Muscle of leg (tissue), 11 donors: Measurements from ENCODE around the gene OAS1. TPM values are rescaled to one million over a fixed set of nuclear protein-coding genes. Genes with fewer than 3 reads are reported as not detected.

Experiments used
- DNase-seq: peaks from one replicate; pipeline ENCODE4 v3.0.0; 2013
- H3K27ac ChIP-seq: one replicate; pipeline ENCODE4 v1.5.1; 2013; ENCODE audit warnings: mild to moderate bottlenecking, low read length, control low read depth
- H3K27me3 ChIP-seq: one replicate; pipeline ENCODE4 v1.6.1; 2013; ENCODE audit warnings: low read length; ENCODE audit not compliant: control insufficient read depth, insufficient read depth
- H3K36me3 ChIP-seq: one replicate; pipeline ENCODE4 v1.6.1; 2013; ENCODE audit warnings: low read length; ENCODE audit not compliant: control insufficient read depth, insufficient read depth
- H3K4me1 ChIP-seq: one replicate; pipeline ENCODE4 v1.6.1; 2013; ENCODE audit warnings: low read length; ENCODE audit not compliant: control insufficient read depth, insufficient read depth
- H3K4me3 ChIP-seq: one replicate; pipeline ENCODE4 v1.5.1; 2013; ENCODE audit warnings: low read length, control low read depth
- H3K9me3 ChIP-seq: replicated peaks from 2 replicates; pipeline ENCODE4 v1.6.1; 2013; ENCODE audit warnings: low read depth, low read length; ENCODE audit not compliant: control insufficient read depth
- WGBS: methylation state at CpG from one replicate; pipeline ENCODE4 v1.1.5; 2013; ENCODE audit warnings: missing lambda C conversion rate; ENCODE audit not compliant: insufficient coverage; 5-methylcytosine and 5-hydroxymethylcytosine counted together
- polyA plus RNA-seq, 8 donors: library from polyadenylated mRNA; unstranded; fragments of 120-200 nt; gene quantifications; one replicate each; pipeline versions ENCODE4 v1.2.1 to v1.2.3, GENCODE V29; 2013; ENCODE audit warnings: inconsistent platforms in 1 of 8, low replicate concordance in 1 of 8; ENCODE audit not compliant: insufficient read length in 8 of 8, insufficient read depth in 1 of 8
- total RNA-seq: library from RNA; stranded (reverse); fragments of 120-200 nt; gene quantifications from one replicate; pipeline ENCODE4 v1.2.4, GENCODE V29; 2013

Gene OAS1
- total and polyA plus RNA-seq, 9 donors: 1.9 to 3.9 (median 3.2) TPM

GRCh38 chr12:112894128-112894527 is 12.6 kb upstream of the OAS1 start:
- Histone ChIP-seq H3K9me3 (no peaks in the 10 kb centered on the region), H3K4me3 (no peak overlapping the region), H3K27ac (no peak overlapping the region), H3K36me3 (no peaks in the 10 kb centered on the region), H3K4me1 (peaks cover 6% of the 10 kb centered on the region), H3K27me3 (peaks cover 12% of the 10 kb centered on the region)
- no peak for DNase-seq

- no peak for DNase-seq
- Histone ChIP-seq H3K4me3 (no peak overlapping the region), H3K36me3 (no peaks in the 10 kb centered on the region), H3K9me3 (no peaks in the 10 kb centered on the region), H3K4me1 (no peaks in the 10 kb centered on the region), H3K27me3 (peaks cover 12% of the 10 kb centered on the region), H3K27ac (no peak overlapping the region)
- 88% methylated on average over 6 of the region's 6 CpGs for WGBS
Observed at GRCh38 chr12:112898380-112898779, 8.4 kb upstream of the OAS1 start.

- Histone ChIP-seq H3K9me3 (no peaks in the 10 kb centered on the region), H3K27ac (no peak overlapping the region), H3K4me1 (no peaks in the 10 kb centered on the region), H3K27me3 (peaks cover 12% of the 10 kb centered on the region), H3K4me3 (no peak overlapping the region), H3K36me3 (no peaks in the 10 kb centered on the region)
- 67% methylated on average over 6 of the region's 11 CpGs for WGBS
- DNase-seq: peak; percentile 26
Observed at GRCh38 chr12:112900298-112901145, 6.2 kb upstream of the OAS1 start.

- WGBS: 83% methylated on average over 2 of the region's 2 CpGs
- H3K4me3 ChIP-seq: no peak overlapping the region
- peaks cover 2% of the 10 kb centered on the region for H3K4me1 ChIP-seq
- no peaks in the 10 kb centered on the region for H3K36me3 ChIP-seq
- no peak overlapping the region for H3K27ac ChIP-seq
- peaks cover 12% of the 10 kb centered on the region for H3K27me3 ChIP-seq
- no peaks in the 10 kb centered on the region for H3K9me3 ChIP-seq
- no peak for DNase-seq
Observed at GRCh38 chr12:112901271-112901670, 5.5 kb upstream of the OAS1 start.

- no peak for DNase-seq
- H3K4me1 ChIP-seq: peaks cover 8% of the 10 kb centered on the region
- no peaks in the 10 kb centered on the region for H3K9me3 ChIP-seq
- H3K27me3 ChIP-seq: no peaks in the 10 kb centered on the region
- H3K36me3 ChIP-seq: peaks cover 2% of the 10 kb centered on the region
- no peak overlapping the region for H3K27ac ChIP-seq
- H3K4me3 ChIP-seq: no peak overlapping the region
Observed at GRCh38 chr12:112904571-112904970, 2.2 kb upstream of the OAS1 start.

GRCh38 chr12:112905451-112906089 is 1.2 kb upstream of the OAS1 start:
- no peak overlapping the region for H3K4me3 ChIP-seq
- 79% methylated on average over 3 of the region's 4 CpGs for WGBS
- no peaks in the 10 kb centered on the region for H3K27me3 ChIP-seq
- no peak overlapping the region for H3K27ac ChIP-seq
- H3K36me3 ChIP-seq: peaks cover 8% of the 10 kb centered on the region
- H3K4me1 ChIP-seq: peaks cover 8% of the 10 kb centered on the region
- DNase-seq: no peak
- no peaks in the 10 kb centered on the region for H3K9me3 ChIP-seq

GRCh38 chr12:112907415-112908157 is 824 bp downstream of the OAS1 start:
- Histone ChIP-seq H3K4me3 (peak overlapping the region; percentile 62), H3K4me1 (peaks cover 8% of the 10 kb centered on the region), H3K9me3 (peaks cover 4% of the 10 kb centered on the region), H3K27me3 (no peaks in the 10 kb centered on the region), H3K27ac (peak overlapping the region; percentile 80), H3K36me3 (peaks cover 13% of the 10 kb centered on the region)
- 67% methylated on average over 2 of the region's 7 CpGs for WGBS
- peak; percentile 54 for DNase-seq

GRCh38 chr12:112908548-112908947 is 1.8 kb downstream of the OAS1 start:
- Histone ChIP-seq H3K27ac (no peak overlapping the region), H3K9me3 (peaks cover 14% of the 10 kb centered on the region), H3K4me3 (peak overlapping the region; percentile 62), H3K4me1 (peaks cover 8% of the 10 kb centered on the region), H3K27me3 (no peaks in the 10 kb centered on the region), H3K36me3 (peaks cover 13% of the 10 kb centered on the region)
- 32% methylated on average over 5 of the region's 12 CpGs for WGBS
- no peak for DNase-seq

GRCh38 chr12:112909693-112910092 is 2.9 kb downstream of the OAS1 start:
- Histone ChIP-seq H3K36me3 (peaks cover 16% of the 10 kb centered on the region), H3K4me1 (peaks cover 8% of the 10 kb centered on the region), H3K27ac (no peak overlapping the region), H3K4me3 (no peak overlapping the region), H3K27me3 (no peaks in the 10 kb centered on the region), H3K9me3 (peaks cover 17% of the 10 kb centered on the region)
- WGBS: no CpG with 5 or more reads among the region's 4 CpGs
- DNase-seq: no peak

- peaks cover 34% of the 10 kb centered on the region for H3K36me3 ChIP-seq
- H3K4me3 ChIP-seq: no peak overlapping the region
- no CpG with 5 or more reads among the region's 1 CpG for WGBS
- DNase-seq: no peak
- no peak overlapping the region for H3K27ac ChIP-seq
- H3K27me3 ChIP-seq: no peaks in the 10 kb centered on the region
- peaks cover 17% of the 10 kb centered on the region for H3K9me3 ChIP-seq
- H3K4me1 ChIP-seq: peaks cover 9% of the 10 kb centered on the region
Observed at GRCh38 chr12:112913038-112913688, 6.4 kb downstream of the OAS1 start.
